GM19324 (cell line): Measurements from ENCODE around the gene IGFBP3.

Experiments used
- ATAC-seq: cut with Tn5 transposase; IDR thresholded peaks from one replicate; pipeline ENCODE4 v1.9.1; 2021; ENCODE audit warnings: mild to moderate bottlenecking, moderate library complexity; ENCODE audit not compliant: unreplicated experiment, low FRiP score

IGFBP3 gene

DNA sequence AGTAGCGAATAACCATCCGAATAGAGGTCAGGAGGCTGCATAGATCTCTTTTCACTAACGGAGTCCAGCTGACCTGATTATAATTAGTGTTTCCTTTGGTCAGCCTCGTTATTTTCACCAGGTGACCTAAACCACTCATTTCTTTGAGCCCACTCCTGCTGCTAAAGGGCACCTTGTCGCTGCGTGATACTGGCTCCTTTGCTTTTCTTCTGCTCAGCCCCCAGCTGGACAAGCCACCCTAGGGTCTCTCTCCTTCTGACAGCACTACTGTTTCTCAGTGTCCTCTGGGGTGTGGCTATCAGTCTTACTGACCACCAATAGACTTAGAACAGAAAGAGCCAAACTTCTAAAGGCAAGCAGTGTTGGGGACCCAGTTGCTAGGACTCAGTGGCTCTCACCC is 2.7 kb upstream of the IGFBP3 start:
- no peak for ATAC-seq

DNA sequence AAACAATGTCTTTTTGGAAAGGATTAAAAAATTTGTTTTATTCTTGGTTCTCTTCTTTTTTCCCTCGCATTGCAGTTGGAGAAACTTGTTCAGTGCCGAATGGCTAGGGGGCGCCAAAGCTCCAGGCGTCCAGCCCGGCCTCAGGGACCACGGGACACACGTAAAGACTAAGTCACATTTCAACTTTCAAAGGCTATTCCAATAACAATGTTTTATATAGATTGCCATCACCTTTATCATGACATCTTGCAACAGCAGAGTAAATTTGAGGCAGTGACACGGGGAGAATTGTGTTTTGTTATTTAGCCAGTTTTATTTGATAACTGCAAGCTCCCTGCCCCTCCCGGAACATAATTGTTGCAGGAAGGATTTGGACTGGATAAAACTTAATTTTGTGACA is 2.2 kb upstream of the IGFBP3 start:
- no peak for ATAC-seq

- no peak for ATAC-seq
Measured at GRCh38 chr7:45922810-45923209, 1.7 kb upstream of the IGFBP3 start.

DNA sequence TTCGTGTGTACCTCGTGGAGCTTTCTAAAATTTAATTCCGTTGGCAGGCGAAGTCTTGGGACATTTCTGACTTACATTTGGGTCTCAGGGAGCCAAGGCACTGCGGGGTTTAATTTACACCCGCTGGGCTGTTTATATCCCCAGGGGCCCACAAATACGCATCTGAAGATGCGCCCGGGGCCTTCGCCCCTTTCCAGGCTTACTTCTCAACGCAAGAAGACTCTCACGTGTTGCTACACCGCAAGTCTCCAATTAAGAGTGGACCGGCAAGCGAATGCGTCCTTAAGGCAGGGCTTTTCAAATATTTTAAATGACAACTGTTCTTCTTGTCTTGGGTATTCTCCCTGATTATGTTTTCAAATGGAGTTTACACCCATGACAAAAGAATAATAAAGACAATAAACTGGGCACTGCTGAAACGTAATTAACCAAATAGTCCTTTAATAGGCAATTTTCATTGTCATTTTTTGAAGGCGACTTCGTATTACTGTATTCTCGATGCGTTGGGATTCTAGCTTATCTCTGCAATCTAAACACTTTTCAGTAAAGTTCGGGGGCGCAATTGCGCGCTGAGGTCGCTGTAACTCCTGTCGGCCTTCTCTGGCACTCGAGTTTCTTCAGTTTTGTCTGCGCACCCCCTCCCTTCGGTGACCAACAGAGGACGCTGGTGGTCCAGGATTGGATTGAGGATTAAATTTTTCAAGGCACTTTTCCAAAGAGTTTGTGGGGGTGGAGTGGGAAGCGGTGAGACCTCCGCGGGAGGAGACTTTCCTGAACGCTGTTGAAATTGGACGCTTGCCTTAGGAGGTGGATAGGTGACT is 837 bp upstream of the IGFBP3 start:
- no peak for ATAC-seq

GRCh38 chr7:45921381-45921698 is 268 bp upstream of the IGFBP3 start:
- ATAC-seq, result no peak

- ATAC-seq, result no peak
Measured at GRCh38 chr7:45919993-45920459, 1.0 kb downstream of the IGFBP3 start.

- ATAC-seq, result no peak
Measured at GRCh38 chr7:45919231-45919784, 1.8 kb downstream of the IGFBP3 start.

DNA sequence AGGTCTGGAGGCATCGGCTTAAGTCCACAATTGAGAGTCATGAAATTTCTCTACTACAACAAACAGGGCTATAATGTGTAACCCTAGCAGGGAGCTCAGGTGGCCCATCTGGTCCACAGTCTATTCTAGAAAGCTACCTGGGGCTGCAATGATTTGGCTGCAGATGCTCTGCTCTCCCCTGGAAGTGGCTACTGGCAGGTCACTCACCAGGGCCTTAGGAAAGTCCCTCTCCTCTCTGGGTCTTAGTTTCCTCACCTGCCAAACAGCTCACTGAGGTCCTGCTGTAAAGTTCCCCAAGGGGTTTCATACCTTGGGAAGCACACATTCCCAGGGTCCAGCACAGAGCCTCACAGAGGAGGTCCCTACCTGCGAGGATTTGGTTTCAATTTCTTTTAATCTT is 2.5 kb downstream of the IGFBP3 start:
- no peak for ATAC-seq

- ATAC-seq, result peak; percentile 53
Measured at GRCh38 chr7:45917658-45918057, 3.4 kb downstream of the IGFBP3 start.

- no peak for ATAC-seq
Measured at GRCh38 chr7:45917064-45917463, 4.0 kb downstream of the IGFBP3 start.

- ATAC-seq, result no peak
Measured at GRCh38 chr7:45915606-45916005, 5.5 kb downstream of the IGFBP3 start.

DNA sequence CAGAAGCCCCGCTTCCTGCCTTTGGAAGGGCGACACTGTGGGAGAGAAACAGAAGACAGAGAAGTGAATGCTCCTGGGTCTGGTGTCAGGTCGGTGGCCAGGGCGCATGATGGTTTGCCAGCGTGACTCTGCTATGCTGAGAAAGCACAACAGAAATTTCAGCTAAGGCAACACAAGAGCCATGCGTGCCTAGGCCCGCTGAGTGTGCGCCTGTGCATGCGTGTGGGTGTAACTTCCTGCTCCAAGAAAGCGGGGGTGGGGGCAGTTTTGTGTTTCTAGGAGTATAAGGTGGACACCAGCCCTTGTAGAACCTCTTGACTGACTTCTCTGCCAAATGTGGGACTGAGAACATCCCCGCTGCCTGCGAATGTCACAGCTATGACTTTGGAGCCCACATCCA is 6.2 kb downstream of the IGFBP3 start:
- ATAC-seq, result no peak

- ATAC-seq, result no peak
Measured at GRCh38 chr7:45912972-45913371, 8.1 kb downstream of the IGFBP3 start.

DNA sequence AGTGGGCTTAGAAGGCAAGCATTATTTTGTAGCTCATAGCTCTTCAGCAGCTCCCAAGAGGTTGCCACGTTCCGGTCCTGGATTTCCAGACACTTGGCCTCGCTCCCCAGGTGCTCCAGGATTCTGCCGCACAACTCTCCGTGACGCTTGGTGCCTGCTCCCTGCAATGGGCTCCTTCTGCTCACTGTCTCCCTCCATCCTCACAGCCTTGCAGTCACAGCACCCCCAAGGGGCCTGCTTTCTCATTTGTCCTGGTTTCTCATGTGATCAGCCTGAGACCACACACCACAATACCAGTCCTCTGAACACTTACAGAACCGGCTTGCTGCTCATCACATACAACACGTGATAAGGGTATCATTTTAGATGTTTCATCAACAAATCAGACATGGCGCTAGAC is 9.8 kb downstream of the IGFBP3 start:
- no peak for ATAC-seq

GRCh38 chr7:45910855-45911254 is 10.2 kb downstream of the IGFBP3 start:
- no peak for ATAC-seq

GRCh38 chr7:45909561-45909960 is 11.5 kb downstream of the IGFBP3 start:
- ATAC-seq, result no peak

- ATAC-seq, result no peak
Measured at GRCh38 chr7:45902820-45903219, 18.3 kb downstream of the IGFBP3 start.

- no peak for ATAC-seq
Measured at GRCh38 chr7:45901566-45901965, 19.5 kb downstream of the IGFBP3 start.

DNA sequence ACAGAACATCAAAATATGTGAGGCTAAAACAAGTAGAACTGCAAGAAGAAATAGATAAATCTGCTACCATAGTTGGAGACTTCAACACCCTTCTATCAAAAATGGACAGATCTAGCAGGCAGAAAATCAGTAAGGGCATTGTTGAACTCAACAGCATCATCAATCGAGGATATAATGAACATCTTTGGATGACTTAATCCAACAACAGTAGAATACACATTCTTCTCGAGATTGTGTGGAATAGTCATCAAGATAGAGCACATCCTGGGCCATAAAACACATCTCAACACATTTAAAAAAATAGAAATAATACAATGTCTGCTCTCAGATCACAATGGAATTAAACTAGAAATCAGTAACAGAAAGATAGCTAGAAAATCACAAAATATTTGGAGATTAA is 22.9 kb downstream of the IGFBP3 start:
- ATAC-seq, result no peak

- no peak for ATAC-seq
Measured at GRCh38 chr7:45897042-45897690, 23.9 kb downstream of the IGFBP3 start.

DNA sequence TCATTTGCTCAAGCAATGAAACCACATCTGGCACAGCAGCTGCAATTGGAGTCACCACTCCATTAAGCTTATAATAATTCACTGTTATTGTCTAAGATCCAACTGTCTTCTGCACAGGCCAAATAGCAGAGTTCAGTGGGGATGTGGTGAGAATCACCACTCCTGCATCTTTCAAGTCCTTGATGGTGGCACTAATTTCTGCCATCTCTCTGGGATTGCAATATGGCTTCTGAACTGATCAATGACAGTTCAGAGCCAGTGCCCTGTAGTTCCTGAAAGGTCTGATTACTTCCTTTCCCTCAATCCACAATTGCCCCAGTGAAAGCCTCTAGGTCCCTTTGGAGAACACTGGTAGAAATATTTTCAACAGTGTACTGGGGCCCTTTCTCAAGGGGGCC is 26.4 kb downstream of the IGFBP3 start:
- no peak for ATAC-seq
